ENCODE data around the gene HTR3D. TPM values are rescaled to one million over a fixed set of nuclear protein-coding genes. Genes with fewer than 3 reads are reported as not detected.
"Not testable (repeated sequence)": the region's sequence is repeated elsewhere in the genome, so short reads cannot be mapped to it uniquely, and the experiment has no call there.

HTR3D gene
- total and polyA plus RNA-seq, 2 experiments from 2014 or later = not detected

- Histone ChIP-seq H3K4me1 (ENCODE audit: low read depth) (no peaks in the 10 kb centered on the region), H3K27me3 (no peaks in the 10 kb centered on the region), H3K36me3 (no peaks in the 10 kb centered on the region), H3K27ac (no peak overlapping the region), H3K9me3 (ENCODE audit: low read depth) (no peaks in the 10 kb centered on the region), H3K4me3 (no peak overlapping the region)
- no peak for DNase-seq (ENCODE audit: low read depth in 1 of 2, low spot score in 1 of 2)
- no peak for TF ChIP-seq CTCF (IDR thresholded peaks at IDR 0.05; ENCODE audit: low read depth, low read length)
These were observed 31.1 kb downstream of the HTR3D start for GRCh38 chr3:184062637-184063036.

- Histone ChIP-seq H3K9me3 (ENCODE audit: low read depth) (no peaks in the 10 kb centered on the region), H3K27ac (no peak overlapping the region), H3K27me3 (no peaks in the 10 kb centered on the region), H3K36me3 (no peaks in the 10 kb centered on the region), H3K4me1 (ENCODE audit: low read depth) (no peaks in the 10 kb centered on the region), H3K4me3 (no peak overlapping the region)
- no peak for DNase-seq (ENCODE audit: low read depth in 1 of 2, low spot score in 1 of 2)
- no peak for TF ChIP-seq CTCF (IDR thresholded peaks at IDR 0.05; ENCODE audit: low read depth, low read length)
These were observed 34.7 kb downstream of the HTR3D start for GRCh38 chr3:184066211-184066610.

GRCh38 chr3:184067573-184068055 lies 36.1 kb downstream of the HTR3D start:
- DNase-seq (ENCODE audit: low read depth in 1 of 2, low spot score in 1 of 2) = peak in 1 of 2 donors; percentile 11
- no peaks in the 10 kb centered on the region for H3K27me3 ChIP-seq
- no peak overlapping the region for H3K4me3 ChIP-seq
- no peaks in the 10 kb centered on the region for H3K36me3 ChIP-seq
- no peaks in the 10 kb centered on the region for H3K4me1 ChIP-seq (ENCODE audit: low read depth)
- TF ChIP-seq CTCF (IDR thresholded peaks at IDR 0.05; ENCODE audit: low read depth, low read length) = no peak
- no peak overlapping the region for H3K27ac ChIP-seq
- H3K9me3 ChIP-seq (ENCODE audit: low read depth) = no peaks in the 10 kb centered on the region

GRCh38 chr3:184068344-184068743 lies 36.8 kb downstream of the HTR3D start:
- no peaks in the 10 kb centered on the region for H3K27me3 ChIP-seq
- no peak overlapping the region for H3K27ac ChIP-seq
- no peaks in the 10 kb centered on the region for H3K36me3 ChIP-seq
- TF ChIP-seq CTCF (IDR thresholded peaks at IDR 0.05; ENCODE audit: low read depth, low read length) = no peak
- DNase-seq (ENCODE audit: low read depth in 1 of 2, low spot score in 1 of 2) = no peak
- H3K4me1 ChIP-seq (ENCODE audit: low read depth) = no peaks in the 10 kb centered on the region
- no peaks in the 10 kb centered on the region for H3K9me3 ChIP-seq (ENCODE audit: low read depth)
- H3K4me3 ChIP-seq = no peak overlapping the region

- not testable (repeated sequence) for DNase-seq (ENCODE audit: low read depth in 1 of 2, low spot score in 1 of 2); H3K36me3 ChIP-seq; H3K4me3 ChIP-seq; H3K27ac ChIP-seq; H3K4me1 ChIP-seq (ENCODE audit: low read depth); H3K27me3 ChIP-seq; H3K9me3 ChIP-seq (ENCODE audit: low read depth)
These were observed 39.6 kb downstream of the HTR3D start for GRCh38 chr3:184071142-184071541.

- peak in 1 of 2 donors; percentile 25 for DNase-seq (ENCODE audit: low read depth in 1 of 2, low spot score in 1 of 2)
- no peaks in the 10 kb centered on the region for H3K4me1 ChIP-seq (ENCODE audit: low read depth)
- H3K27me3 ChIP-seq = no peaks in the 10 kb centered on the region
- no peaks in the 10 kb centered on the region for H3K9me3 ChIP-seq (ENCODE audit: low read depth)
- H3K27ac ChIP-seq = no peak overlapping the region
- TF ChIP-seq CTCF (IDR thresholded peaks at IDR 0.05; ENCODE audit: low read depth, low read length) = no peak
- no peaks in the 10 kb centered on the region for H3K36me3 ChIP-seq
- no peak overlapping the region for H3K4me3 ChIP-seq
These were observed 42.1 kb downstream of the HTR3D start for GRCh38 chr3:184073621-184074020.
